OCI-LY1 (cell line): ENCODE results near the gene PAK5.

Experiments used
- H2AFZ ChIP-seq: fragments of 200-600 bp; sonication (generic), shearing (Covaris generic); 2 replicates; pipeline ENCODE4 v1.6.0; 2014; ENCODE audit warnings: antibody characterized with exemption, mild to moderate bottlenecking, low read length
- H3F3A ChIP-seq: fragments of 200-600 bp; sonication (generic), shearing (Covaris generic); 2 replicates; pipeline ENCODE4 v1.6.0; 2014; ENCODE audit warnings: mild to moderate bottlenecking, antibody characterized with exemption, low read length, moderate library complexity; ENCODE audit not compliant: insufficient read depth
- H3K27ac ChIP-seq: fragments of 200-600 bp; sonication (generic); 2 replicates; pipeline ENCODE4 v1.5.1; 2014; ENCODE audit warnings: low read length, mixed run types, mild to moderate bottlenecking, low read depth; ENCODE audit not compliant: poor library complexity, severe bottlenecking
- H3K27me3 ChIP-seq: fragments of 200-600 bp; sonication (generic); 2 replicates; pipeline ENCODE4 v1.6.0; 2014; ENCODE audit warnings: antibody characterized with exemption, mild to moderate bottlenecking, low read length, moderate library complexity; ENCODE audit not compliant: insufficient read depth
- H3K36me3 ChIP-seq: fragments of 200-600 bp; sonication (generic); 2 replicates; pipeline ENCODE4 v1.6.1; 2014; ENCODE audit warnings: mild to moderate bottlenecking, antibody characterized with exemption, low read length, moderate library complexity, mixed read lengths; ENCODE audit not compliant: insufficient read depth
- H3K4me1 ChIP-seq: fragments of 200-600 bp; sonication (generic); 2 replicates; pipeline ENCODE4 v1.5.1; 2014; ENCODE audit warnings: mild to moderate bottlenecking, low read length, moderate library complexity; ENCODE audit not compliant: insufficient read depth, severe bottlenecking
- H3K4me2 ChIP-seq: fragments of 200-600 bp; sonication (generic), shearing (Covaris generic); 2 replicates; pipeline ENCODE4 v1.6.1; 2014; ENCODE audit warnings: low read length
- H3K4me3 ChIP-seq: fragments of 200-600 bp; sonication (generic); 2 replicates; pipeline ENCODE4 v1.5.1; 2014; ENCODE audit warnings: low read length, low read depth, mild to moderate bottlenecking, mixed read lengths; ENCODE audit not compliant: poor library complexity, severe bottlenecking
- H3K79me2 ChIP-seq: fragments of 200-600 bp; shearing (Covaris generic); 2 replicates; pipeline ENCODE4 v1.6.1; 2016; ENCODE audit warnings: mixed run types, low read length, mixed read lengths; ENCODE audit not compliant: insufficient read depth
- H3K9ac ChIP-seq: fragments of 200-600 bp; sonication (generic), shearing (Covaris generic); 2 replicates; pipeline ENCODE4 v1.6.1; 2014; ENCODE audit warnings: mild to moderate bottlenecking, low read length, mixed read lengths
- H3K9me2 ChIP-seq: fragments of 200-600 bp; sonication (generic), shearing (Covaris generic); 2 replicates; pipeline ENCODE4 v1.6.1; 2014; ENCODE audit warnings: low read depth, mild to moderate bottlenecking, low read length, mixed read lengths
- H3K9me3 ChIP-seq: fragments of 200-600 bp; shearing (Covaris generic); 2 replicates; pipeline ENCODE4 v1.6.1; 2014; ENCODE audit warnings: low read length, mixed read lengths
- H4K20me1 ChIP-seq: fragments of 200-600 bp; sonication (generic), shearing (Covaris generic); 2 replicates; pipeline ENCODE4 v1.6.0; 2016; ENCODE audit warnings: mild to moderate bottlenecking, low read length; ENCODE audit not compliant: insufficient read depth
- EZH2 ChIP-seq: fragments of 200-600 bp; sonication (generic), shearing (Covaris generic); IDR thresholded peaks from 2 replicates; pipeline ENCODE4 v1.8.0; 2017; ENCODE audit warnings: borderline replicate concordance, mixed run types, mild to moderate bottlenecking, antibody characterized with exemption, low read length, moderate library complexity, mixed read lengths
- TF ChIP-seq, protein P1 (sequence below): fragments of 200-600 bp; sonication (generic), shearing (Covaris generic); IDR thresholded peaks from 2 replicates; pipeline ENCODE4 v1.5.1; 2017; ENCODE audit warnings: mild to moderate bottlenecking, antibody characterized with exemption, low read length, moderate library complexity, mixed read lengths

PAK5 gene

DNA sequence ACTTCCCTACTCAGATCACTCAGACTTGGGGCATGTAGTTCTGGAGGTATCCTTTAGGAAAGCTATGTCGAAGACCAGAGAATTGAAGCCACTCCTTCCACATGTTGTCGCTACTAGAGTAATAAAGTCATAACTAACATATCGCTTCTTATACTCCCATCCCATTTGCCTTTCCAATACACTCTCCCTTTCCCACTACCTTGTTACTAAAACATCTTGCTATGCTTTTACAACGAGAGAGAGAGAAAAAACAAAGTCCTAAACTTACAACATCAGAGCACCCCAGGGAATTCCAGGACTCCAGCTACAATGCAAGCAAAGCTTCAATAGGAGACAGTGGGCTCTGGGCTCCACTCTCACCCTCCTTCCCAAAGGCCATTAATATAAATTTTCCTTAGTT lies 329.6 kb downstream of the PAK5 start:
- Histone ChIP-seq H3K4me2 (no peak overlapping the region), H3K9me2 (no peaks in the 10 kb centered on the region), H4K20me1 (no peaks in the 10 kb centered on the region), H3K79me2 (no peaks in the 10 kb centered on the region), H3K9ac (no peak overlapping the region), H3K27me3 (no peaks in the 10 kb centered on the region), H3K36me3 (no peaks in the 10 kb centered on the region), H3K9me3 (no peaks in the 10 kb centered on the region), H3K27ac (no peak overlapping the region), H3K4me1 (no peaks in the 10 kb centered on the region), H2AFZ (no peak overlapping the region), H3F3A (no peaks in the 10 kb centered on the region), H3K4me3 (no peak overlapping the region)
- no peak for TF ChIP-seq EZH2
- TF ChIP-seq, protein P1, sequence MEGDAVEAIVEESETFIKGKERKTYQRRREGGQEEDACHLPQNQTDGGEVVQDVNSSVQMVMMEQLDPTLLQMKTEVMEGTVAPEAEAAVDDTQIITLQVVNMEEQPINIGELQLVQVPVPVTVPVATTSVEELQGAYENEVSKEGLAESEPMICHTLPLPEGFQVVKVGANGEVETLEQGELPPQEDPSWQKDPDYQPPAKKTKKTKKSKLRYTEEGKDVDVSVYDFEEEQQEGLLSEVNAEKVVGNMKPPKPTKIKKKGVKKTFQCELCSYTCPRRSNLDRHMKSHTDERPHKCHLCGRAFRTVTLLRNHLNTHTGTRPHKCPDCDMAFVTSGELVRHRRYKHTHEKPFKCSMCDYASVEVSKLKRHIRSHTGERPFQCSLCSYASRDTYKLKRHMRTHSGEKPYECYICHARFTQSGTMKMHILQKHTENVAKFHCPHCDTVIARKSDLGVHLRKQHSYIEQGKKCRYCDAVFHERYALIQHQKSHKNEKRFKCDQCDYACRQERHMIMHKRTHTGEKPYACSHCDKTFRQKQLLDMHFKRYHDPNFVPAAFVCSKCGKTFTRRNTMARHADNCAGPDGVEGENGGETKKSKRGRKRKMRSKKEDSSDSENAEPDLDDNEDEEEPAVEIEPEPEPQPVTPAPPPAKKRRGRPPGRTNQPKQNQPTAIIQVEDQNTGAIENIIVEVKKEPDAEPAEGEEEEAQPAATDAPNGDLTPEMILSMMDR = no peak

DNA sequence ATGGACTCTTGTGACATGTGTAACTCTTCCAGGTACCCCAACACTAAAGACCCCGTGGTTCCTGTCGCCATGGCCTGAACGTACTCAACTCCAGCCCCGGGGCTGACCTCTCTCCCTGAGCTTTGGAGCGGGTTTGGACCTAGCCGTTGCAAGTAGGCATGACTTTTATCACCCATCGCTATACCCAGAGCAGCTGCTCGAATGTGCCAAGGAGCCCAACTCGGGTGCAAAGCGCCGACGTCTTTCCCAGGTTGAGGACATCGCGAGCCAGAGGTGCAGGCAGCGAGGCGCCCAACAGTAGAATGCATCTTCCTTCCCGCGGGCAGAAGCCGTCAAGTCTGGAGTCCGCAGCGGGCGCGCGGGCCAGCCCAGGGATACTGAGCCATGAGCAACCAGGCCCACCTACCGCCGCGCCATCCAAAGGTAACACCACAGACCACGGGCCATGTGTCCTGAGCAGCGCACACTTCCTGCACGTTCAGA lies 330.1 kb downstream of the PAK5 start:
- Histone ChIP-seq H3F3A (no peaks in the 10 kb centered on the region), H3K36me3 (no peaks in the 10 kb centered on the region), H4K20me1 (no peaks in the 10 kb centered on the region), H3K4me1 (no peaks in the 10 kb centered on the region), H2AFZ (no peak overlapping the region), H3K4me2 (no peak overlapping the region), H3K9me2 (no peaks in the 10 kb centered on the region), H3K27me3 (no peaks in the 10 kb centered on the region), H3K4me3 (no peak overlapping the region), H3K9ac (no peak overlapping the region), H3K9me3 (no peaks in the 10 kb centered on the region), H3K79me2 (no peaks in the 10 kb centered on the region), H3K27ac (no peak overlapping the region)
- TF ChIP-seq, protein P1 = no peak
- no peak for TF ChIP-seq EZH2

DNA sequence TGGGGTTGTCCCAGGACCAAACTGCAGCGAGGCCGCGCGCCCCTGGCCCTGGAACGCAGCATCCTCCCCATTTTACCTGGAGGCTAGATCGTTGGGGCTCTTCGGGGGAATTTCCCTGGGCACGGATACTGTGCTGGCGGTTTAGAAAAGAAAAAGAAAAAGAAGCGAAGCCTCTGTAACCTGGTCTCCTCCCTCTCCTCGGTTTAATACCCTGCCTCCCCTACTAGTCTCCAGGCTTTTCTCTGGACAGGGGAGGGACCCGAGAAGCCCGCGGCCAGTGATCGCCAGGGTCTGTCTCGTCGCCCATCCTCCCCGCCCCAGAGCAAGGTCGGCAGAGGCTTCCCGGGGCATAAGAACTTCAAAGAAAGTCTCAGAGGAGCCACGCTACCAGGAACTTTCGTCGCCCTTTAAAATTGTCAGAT lies 330.6 kb downstream of the PAK5 start:
- Histone ChIP-seq H3K4me1 (no peaks in the 10 kb centered on the region), H3F3A (no peaks in the 10 kb centered on the region), H3K4me3 (no peak overlapping the region), H3K9me3 (no peaks in the 10 kb centered on the region), H3K79me2 (no peaks in the 10 kb centered on the region), H3K36me3 (no peaks in the 10 kb centered on the region), H3K27me3 (no peaks in the 10 kb centered on the region), H3K4me2 (no peak overlapping the region), H4K20me1 (no peaks in the 10 kb centered on the region), H3K9ac (no peak overlapping the region), H3K27ac (no peak overlapping the region), H3K9me2 (no peaks in the 10 kb centered on the region), H2AFZ (no peak overlapping the region)
- no peak for TF ChIP-seq EZH2
- TF ChIP-seq, protein P1 = no peak
